ENCODE results near the gene TMSB4X.
"Not testable (repeated sequence)": the region's sequence is repeated elsewhere in the genome, so short reads cannot be mapped to it uniquely, and the experiment has no call there.

Gene TMSB4X

GRCh38 chrX:13015536-13016236, 40.8 kb downstream of the TMSB4X start:
- Histone ChIP-seq H3K27me3 (ENCODE audit: control insufficient read depth in 5 of 5, insufficient read depth in 4 of 5, low read length in 5 of 5) (peaks cover 0 to 2% (median 0%) of the 10 kb centered on the region in 5 donors), H3K27ac (ENCODE audit: low read depth, low read length) (no peak overlapping the region), H3K9ac (ENCODE audit: low read length in 5 of 5) (no peak overlapping the region), H3K9me3 (ENCODE audit: control insufficient read depth in 5 of 5, low read length in 5 of 5) (no peaks in the 10 kb centered on the region), H3K4me3 (ENCODE audit: low read depth in 1 of 5, low read length in 5 of 5) (no peak overlapping the region), H3K36me3 (ENCODE audit: control insufficient read depth in 5 of 5, insufficient read depth in 5 of 5, low read length in 5 of 5) (no peaks in the 10 kb centered on the region), H3K4me1 (ENCODE audit: control insufficient read depth in 5 of 5, insufficient read depth in 5 of 5, low read length in 5 of 5) (peaks cover 0 to 26% (median 14%) of the 10 kb centered on the region in 5 donors)

- H3K27ac ChIP-seq (ENCODE audit: low read depth, low read length); H3K9ac ChIP-seq (ENCODE audit: low read length in 5 of 5); H3K4me3 ChIP-seq (ENCODE audit: low read depth in 1 of 5, low read length in 5 of 5); H3K36me3 ChIP-seq (ENCODE audit: control insufficient read depth in 5 of 5, insufficient read depth in 5 of 5, low read length in 5 of 5); H3K9me3 ChIP-seq (ENCODE audit: control insufficient read depth in 5 of 5, low read length in 5 of 5); H3K27me3 ChIP-seq (ENCODE audit: control insufficient read depth in 5 of 5, insufficient read depth in 4 of 5, low read length in 5 of 5): not testable (repeated sequence)
- peaks cover 0 to 26% (median 14%) of the 10 kb centered on the region in 5 donors for H3K4me1 ChIP-seq (ENCODE audit: control insufficient read depth in 5 of 5, insufficient read depth in 5 of 5, low read length in 5 of 5)
Observed at GRCh38 chrX:13016731-13017130, 41.8 kb downstream of the TMSB4X start.

GRCh38 chrX:13022926-13023325, 48.0 kb downstream of the TMSB4X start:
- Histone ChIP-seq H3K36me3 (ENCODE audit: control insufficient read depth in 5 of 5, insufficient read depth in 5 of 5, low read length in 5 of 5) (no peaks in the 10 kb centered on the region), H3K27me3 (ENCODE audit: control insufficient read depth in 5 of 5, insufficient read depth in 4 of 5, low read length in 5 of 5) (peaks cover 0 to 7% (median 3%) of the 10 kb centered on the region in 5 donors), H3K27ac (ENCODE audit: low read depth, low read length) (no peak overlapping the region), H3K9me3 (ENCODE audit: control insufficient read depth in 5 of 5, low read length in 5 of 5) (no peaks in the 10 kb centered on the region), H3K9ac (ENCODE audit: low read length in 5 of 5) (no peak overlapping the region), H3K4me3 (ENCODE audit: low read depth in 1 of 5, low read length in 5 of 5) (no peak overlapping the region), H3K4me1 (ENCODE audit: control insufficient read depth in 5 of 5, insufficient read depth in 5 of 5, low read length in 5 of 5) (peaks cover 0 to 14% (median 0%) of the 10 kb centered on the region in 5 donors)

GRCh38 chrX:13023567-13023966, 48.7 kb downstream of the TMSB4X start:
- H3K9ac ChIP-seq (ENCODE audit: low read length in 5 of 5): no peak overlapping the region
- no peaks in the 10 kb centered on the region for H3K9me3 ChIP-seq (ENCODE audit: control insufficient read depth in 5 of 5, low read length in 5 of 5)

GRCh38 chrX:13023979-13024378, 49.1 kb downstream of the TMSB4X start:
- Histone ChIP-seq H3K9me3 (ENCODE audit: control insufficient read depth in 5 of 5, low read length in 5 of 5) (no peaks in the 10 kb centered on the region), H3K36me3 (ENCODE audit: control insufficient read depth in 5 of 5, insufficient read depth in 5 of 5, low read length in 5 of 5) (no peaks in the 10 kb centered on the region), H3K9ac (ENCODE audit: low read length in 5 of 5) (no peak overlapping the region), H3K27me3 (ENCODE audit: control insufficient read depth in 5 of 5, insufficient read depth in 4 of 5, low read length in 5 of 5) (peaks cover 0 to 7% (median 5%) of the 10 kb centered on the region in 5 donors), H3K4me3 (ENCODE audit: low read depth in 1 of 5, low read length in 5 of 5) (no peak overlapping the region), H3K27ac (ENCODE audit: low read depth, low read length) (no peak overlapping the region), H3K4me1 (ENCODE audit: control insufficient read depth in 5 of 5, insufficient read depth in 5 of 5, low read length in 5 of 5) (peaks cover under 1 to 19% (median 3%) of the 10 kb centered on the region in 5 donors)

More at GRCh38 chrX:13023567-13023966, 48.7 kb downstream of the TMSB4X start:
- Histone ChIP-seq H3K27me3 (ENCODE audit: control insufficient read depth in 5 of 5, insufficient read depth in 4 of 5, low read length in 5 of 5) (peaks cover 0 to 7% (median 3%) of the 10 kb centered on the region in 5 donors), H3K27ac (ENCODE audit: low read depth, low read length) (no peak overlapping the region), H3K4me1 (ENCODE audit: control insufficient read depth in 5 of 5, insufficient read depth in 5 of 5, low read length in 5 of 5) (peaks cover 0 to 15% (median 0%) of the 10 kb centered on the region in 5 donors), H3K36me3 (ENCODE audit: control insufficient read depth in 5 of 5, insufficient read depth in 5 of 5, low read length in 5 of 5) (no peaks in the 10 kb centered on the region), H3K4me3 (ENCODE audit: low read depth in 1 of 5, low read length in 5 of 5) (no peak overlapping the region)

GRCh38 chrX:13024986-13025385, 50.1 kb downstream of the TMSB4X start:
- H3K4me1 ChIP-seq (ENCODE audit: control insufficient read depth in 5 of 5, insufficient read depth in 5 of 5, low read length in 5 of 5): peaks cover 4 to 29% (median 13%) of the 10 kb centered on the region in 5 donors
- H3K9me3 ChIP-seq (ENCODE audit: control insufficient read depth in 5 of 5, low read length in 5 of 5): no peaks in the 10 kb centered on the region
- no peaks in the 10 kb centered on the region for H3K36me3 ChIP-seq (ENCODE audit: control insufficient read depth in 5 of 5, insufficient read depth in 5 of 5, low read length in 5 of 5)
- H3K27me3 ChIP-seq (ENCODE audit: control insufficient read depth in 5 of 5, insufficient read depth in 4 of 5, low read length in 5 of 5): peaks cover 0 to 7% (median 5%) of the 10 kb centered on the region in 5 donors
- H3K9ac ChIP-seq (ENCODE audit: low read length in 5 of 5): no peak overlapping the region
- no peak overlapping the region for H3K4me3 ChIP-seq (ENCODE audit: low read depth in 1 of 5, low read length in 5 of 5)
- no peak overlapping the region for H3K27ac ChIP-seq (ENCODE audit: low read depth, low read length)
